B cell (primary cell): ENCODE results near the gene KIF27. TPM values are rescaled to one million over a fixed set of nuclear protein-coding genes. Genes with fewer than 3 reads are reported as not detected.
"Not testable (repeated sequence)": the region's sequence is repeated elsewhere in the genome, so short reads cannot be mapped to it uniquely, and the experiment has no call there.

Source experiments
- ATAC-seq: fragments of 200-7000 bp; cut with Tn5 transposase; one replicate; pipeline ENCODE4 v1.10.0; 2021; ENCODE audit warnings: low read depth, mild to moderate bottlenecking, moderate number of reproducible peaks, moderate library complexity
- CTCF ChIA-PET: fragments of 350-600 bp; sonication (Branson Sonifier 250); formaldehyde crosslinking; loops from one replicate; lab custom pipeline; 2021; ENCODE audit warnings: antibody characterized with exemption, inconsistent platforms; lab: Charles Lee
- POLR2A ChIA-PET: fragments of 350-600 bp; sonication (Branson Sonifier 250); formaldehyde crosslinking; loops from one replicate; lab custom pipeline; 2021; ENCODE audit warnings: antibody characterized with exemption; lab: Charles Lee
- DNase-seq: peaks from one replicate; pipeline ENCODE4 v3.0.0; 2013
- H2AFZ ChIP-seq: 2 replicates; pipeline ENCODE4 v1.6.1; 2012; ENCODE audit warnings: mild to moderate bottlenecking, low read depth, low read length; ENCODE audit not compliant: insufficient read depth, poor library complexity, severe bottlenecking
- H3K27ac ChIP-seq, 2 donors: 1 replicate in 1 of 2; 2 replicates in 1 of 2; pipeline ENCODE4 v1.5.1; 2012 to 2013; ENCODE audit warnings: low read length in 2 of 2, mild to moderate bottlenecking in 2 of 2, moderate library complexity in 1 of 2
- H3K27me3 ChIP-seq, 4 experiments: fragments of 200-600 bp in 1 of 4; sonication (generic) in 1 of 4; replicated peaks in 1 of 4; 1 replicate in 2 of 4; 2 replicates in 2 of 4; pipeline versions ENCODE4 v1.6.1 to v1.7.0; 2013 to 2016; ENCODE audit warnings: low read length in 3 of 4, mild to moderate bottlenecking in 2 of 4, mixed read lengths in 1 of 4, moderate library complexity in 1 of 4; ENCODE audit not compliant: insufficient read depth in 4 of 4, control insufficient read depth in 3 of 4; ENCODE audit errors: control extremely low read depth in 1 of 4
- H3K36me3 ChIP-seq, 2 experiments: replicated peaks in 1 of 2; 1 replicate in 1 of 2; 2 replicates in 1 of 2; pipeline versions ENCODE4 v1.6.1 to v1.7.1; 2013; ENCODE audit warnings: low read length in 1 of 2; ENCODE audit not compliant: insufficient read depth in 2 of 2, control insufficient read depth in 1 of 2; ENCODE audit errors: control extremely low read depth in 1 of 2, extremely low read depth in 1 of 2
- H3K4me1 ChIP-seq, 2 donors: fragments of 200-600 bp in 1 of 2; sonication (generic) in 1 of 2; 1 replicate in 1 of 2; 2 replicates in 1 of 2; pipeline versions ENCODE4 v1.5.1 to v1.6.1; 2013 to 2017; ENCODE audit warnings: low read length in 2 of 2; ENCODE audit not compliant: control insufficient read depth in 2 of 2, insufficient read depth in 2 of 2
- H3K4me2 ChIP-seq: replicated peaks from 2 replicates; pipeline ENCODE3; 2012; ENCODE audit warnings: mild to moderate bottlenecking, low read depth, low read length; ENCODE audit not compliant: poor library complexity, severe bottlenecking
- H3K4me3 ChIP-seq, 5 experiments: fragments of 200-600 bp in 1 of 5; sonication (generic) in 1 of 5; 1 replicate in 3 of 5; 2 replicates in 2 of 5; pipeline versions ENCODE4 v1.5.1 to v1.7.0; 2011 to 2016; ENCODE audit warnings: low read length in 4 of 5, mild to moderate bottlenecking in 4 of 5, low read depth in 2 of 5, control low read depth in 1 of 5, moderate library complexity in 1 of 5; ENCODE audit not compliant: insufficient read depth in 1 of 5; ENCODE audit errors: control extremely low read depth in 1 of 5, extremely low read depth in 1 of 5
- H3K79me2 ChIP-seq: fragments of 200-600 bp; sonication (generic); one replicate; pipeline ENCODE4 v1.6.0; 2016; ENCODE audit warnings: low read length; ENCODE audit not compliant: control insufficient read depth, insufficient read depth
- H3K9ac ChIP-seq: fragments of 200-600 bp; sonication (generic); 2 replicates; pipeline ENCODE4 v1.6.1; 2017; ENCODE audit warnings: mild to moderate bottlenecking, low read length, moderate library complexity
- H3K9me3 ChIP-seq, 3 donors: one replicate each; pipeline versions ENCODE4 v1.6.1 to v1.7.1; 2013; ENCODE audit warnings: low read length in 2 of 3; ENCODE audit not compliant: control insufficient read depth in 2 of 3, insufficient read depth in 1 of 3; ENCODE audit errors: control extremely low read depth in 1 of 3
- H4K20me1 ChIP-seq: 2 replicates; pipeline ENCODE4 v1.6.0; 2012; ENCODE audit warnings: mild to moderate bottlenecking, low read length; ENCODE audit not compliant: insufficient read depth, control insufficient read depth, poor library complexity, severe bottlenecking
- H3K27ac Mint-ChIP-seq: one replicate; pipeline ENCODE4 v1.8.0; 2021; ENCODE audit warnings: mixed read lengths
- H3K27me3 Mint-ChIP-seq: one replicate; pipeline ENCODE4 v1.8.0; 2021; ENCODE audit warnings: mixed read lengths
- H3K4me1 Mint-ChIP-seq: one replicate; pipeline ENCODE4 v1.8.0; 2021; ENCODE audit warnings: mixed read lengths
- H3K4me3 Mint-ChIP-seq: one replicate; pipeline ENCODE4 v1.8.0; 2021; ENCODE audit warnings: mixed read lengths
- H3K9me3 Mint-ChIP-seq: one replicate; pipeline ENCODE4 v1.8.0; 2022; ENCODE audit warnings: mixed read lengths; ENCODE audit not compliant: insufficient read depth
- CTCF ChIP-seq: fragments of 200-600 bp; IDR thresholded peaks from one replicate; pipeline ENCODE4 v1.8.0; 2022; ENCODE audit warnings: antibody characterized with exemption, mild to moderate bottlenecking
- EZH2 ChIP-seq: IDR thresholded peaks from 2 replicates; pipeline ENCODE4 v1.6.1; 2012; ENCODE audit warnings: borderline replicate concordance, low read depth, mild to moderate bottlenecking, moderate library complexity, low read length; ENCODE audit not compliant: insufficient read depth, poor library complexity, severe bottlenecking
- WGBS: methylation state at CpG from one replicate; pipeline ENCODE4 v1.1.5; 2013; ENCODE audit warnings: missing lambda C conversion rate; ENCODE audit not compliant: insufficient coverage; 5-methylcytosine and 5-hydroxymethylcytosine counted together
- intact Hi-C: fragments of 100-400 bp; cut with micrococcal nuclease; formaldehyde crosslinking; loops from one replicate; pipeline ENCODE4 v1.10.0; 2022
- polyA plus RNA-seq: library from polyadenylated mRNA; depleted of rRNA; stranded (reverse); fragments of >200 nt; gene quantifications from 2 replicates; pipeline ENCODE4 v1.2.3, GENCODE V29; 2012
- total RNA-seq, 2 donors: library from RNA; stranded (reverse); fragments of 120-200 nt in 1 of 2; gene quantifications; 1 replicate in 1 of 2; 2 replicates in 1 of 2; pipeline versions ENCODE4 v1.2.3 to v1.2.4, GENCODE V29; 2013 to 2022

The KIF27 gene
- total and polyA plus RNA-seq, 2 donors (not counting 1 experiment from before 2014, with no cell fraction given): 0.76 to 10.0 TPM

GRCh38 chr9:83956086-83956435 is 34.8 kb upstream of the KIF27 start:
- Mint-ChIP-seq H3K9me3 (no peaks in the 10 kb centered on the region), H3K27ac (peak overlapping the region; percentile 91), H3K4me3 (peak overlapping the region; percentile 90), H3K27me3 (no peaks in the 10 kb centered on the region), H3K4me1 (peaks cover 18% of the 10 kb centered on the region)
- Histone ChIP-seq H3K79me2 (no peaks in the 10 kb centered on the region), H3K9me3 (no peaks in the 10 kb centered on the region), H3K4me1 (peaks cover 8 to 11% of the 10 kb centered on the region in 2 donors), H3K4me2 (peak overlapping the region; percentile 81), H3K27ac (peak overlapping the region; percentile 63 to 72), H4K20me1 (no peaks in the 10 kb centered on the region), H2AFZ (peak overlapping the region; percentile 95), H3K36me3 (no peaks in the 10 kb centered on the region), H3K27me3 (no peaks in the 10 kb centered on the region), H3K4me3 (peak overlapping the region; percentile 81 to 96 (median 90)), H3K9ac (peak overlapping the region; percentile 72)
- POLR2A ChIA-PET: interaction anchor here (2.3 kb wide), 1 partner anchor 24 kb away, joined by 20 read pairs; the partner anchor contains the start of genes HNRNPK and RMI1
- TF ChIP-seq EZH2: no peak
- no peak for TF ChIP-seq CTCF
- peak; percentile 62 for DNase-seq
- CTCF ChIA-PET: interaction anchor here (1.3 kb wide), 1 partner anchor 22 kb away, joined by 6 read pairs; no protein-coding TSS in a partner anchor
- intact Hi-C loops: loop anchor here (1.0 kb wide), 2 partner anchors 24 to 35 kb away; partner anchors contain the start of genes HNRNPK, KIF27 and RMI1
- 2% methylated on average over 23 of the region's 23 CpGs for WGBS
- ATAC-seq: peak; percentile 73

GRCh38 chr9:83948096-83948495 is 26.9 kb upstream of the KIF27 start:
- DNase-seq, CTCF ChIA-PET, ATAC-seq, H3K27me3 Mint-ChIP-seq, H3K4me2 ChIP-seq, H4K20me1 ChIP-seq, H3K79me2 ChIP-seq, H3K27ac ChIP-seq, H3K4me1 ChIP-seq, H2AFZ ChIP-seq, H3K4me1 Mint-ChIP-seq, H3K9me3 ChIP-seq, H3K4me3 ChIP-seq, H3K4me3 Mint-ChIP-seq, H3K27ac Mint-ChIP-seq, H3K9me3 Mint-ChIP-seq, H3K9ac ChIP-seq, H3K36me3 ChIP-seq, POLR2A ChIA-PET, intact Hi-C loops, H3K27me3 ChIP-seq: not testable (repeated sequence)
- WGBS: over 99% methylated on average over 23 of the region's 39 CpGs
